HG03342 (cell line): ENCODE data around the gene P4HA1.
A peak's percentile ranks its signal among the peaks of the same experiment; 100 is the strongest.

Source experiments
- ATAC-seq: cut with Tn5 transposase; IDR thresholded peaks from one replicate; pipeline ENCODE4 v1.9.1; 2021; ENCODE audit warnings: mild to moderate bottlenecking, moderate library complexity; ENCODE audit not compliant: unreplicated experiment

The P4HA1 gene

DNA sequence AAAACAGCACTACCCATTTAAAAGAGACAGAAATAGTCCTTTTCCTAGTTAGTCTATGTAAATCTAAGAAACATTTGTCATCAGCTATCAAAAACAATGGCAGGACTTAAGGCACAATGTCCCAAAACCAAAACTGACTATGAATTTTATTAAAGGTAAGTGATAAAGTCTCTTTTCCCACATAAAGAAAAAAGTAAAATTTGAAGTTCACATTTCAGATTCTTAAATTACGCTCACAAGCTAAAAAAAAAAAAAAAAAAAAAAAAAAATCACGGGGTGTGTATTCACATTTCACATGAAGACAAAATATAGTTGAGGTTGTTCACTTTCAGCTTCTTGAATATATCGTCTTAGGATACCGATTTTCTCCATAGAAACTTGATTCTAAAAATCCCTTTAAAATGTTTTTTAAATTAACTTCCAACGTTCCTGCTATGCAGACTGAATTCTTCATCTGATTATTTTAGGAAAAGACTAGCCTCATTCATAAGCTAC is 1.6 kb downstream of the P4HA1 start:
- no peak for ATAC-seq

DNA sequence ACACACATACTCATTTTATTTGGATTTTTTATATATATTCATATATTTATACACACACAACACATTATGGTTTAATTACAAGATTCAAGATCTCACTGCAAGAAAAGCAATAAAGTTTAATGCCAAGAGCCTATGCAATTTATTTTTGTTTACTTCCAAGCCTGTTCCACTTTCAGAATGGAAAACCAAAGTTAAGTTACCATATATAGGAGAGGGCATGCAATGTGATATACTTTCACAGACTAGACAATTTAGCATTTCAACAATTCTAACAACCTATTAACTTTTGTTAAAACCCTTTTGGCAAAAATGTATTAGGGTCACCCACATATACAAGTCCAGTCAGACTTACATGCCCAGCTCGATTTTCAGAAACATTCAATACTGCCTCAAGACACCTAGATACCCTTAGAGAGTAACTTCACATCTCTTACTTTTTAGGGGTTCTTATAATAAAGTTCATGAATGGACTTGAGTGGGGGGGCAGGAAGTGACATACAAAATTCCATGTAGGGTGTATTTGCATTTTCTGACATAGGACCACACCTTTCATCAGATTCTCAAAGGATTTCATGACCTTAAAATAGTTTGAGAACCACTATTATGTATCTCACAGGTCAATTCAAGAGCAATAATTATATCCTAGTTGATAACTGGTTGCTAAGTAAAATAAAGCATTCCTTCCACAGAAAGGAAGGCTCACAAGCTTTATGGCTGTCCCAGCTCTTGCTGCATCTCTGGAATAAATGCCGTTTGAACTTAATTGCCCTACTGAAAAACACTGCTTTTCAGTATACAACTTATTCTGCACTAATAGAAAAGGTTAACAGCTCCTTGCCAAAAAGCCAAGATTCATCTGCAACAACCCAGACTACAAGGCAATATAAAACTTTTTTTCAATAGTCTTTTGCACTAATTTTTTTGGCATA is 2.5 kb downstream of the P4HA1 start:
- ATAC-seq, result no peak

DNA sequence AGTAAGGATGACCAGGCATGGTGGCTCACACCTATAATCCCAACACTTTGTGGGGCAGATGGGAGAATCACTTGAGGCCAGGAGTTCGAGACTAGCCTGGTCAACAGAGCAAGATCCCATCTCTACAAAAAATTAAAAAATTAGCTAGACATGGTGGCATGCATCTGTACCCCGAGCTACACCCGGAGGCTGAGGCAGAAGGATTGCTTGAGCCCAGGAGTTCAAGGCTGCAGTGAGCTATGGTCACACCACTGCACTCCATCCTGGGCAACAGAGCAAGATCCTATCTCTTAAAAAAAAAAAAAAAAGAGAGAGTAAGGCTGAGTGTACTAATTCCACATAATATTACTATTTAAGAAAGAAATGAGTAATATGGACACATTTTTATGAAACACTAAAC is 3.8 kb downstream of the P4HA1 start:
- no peak for ATAC-seq

DNA sequence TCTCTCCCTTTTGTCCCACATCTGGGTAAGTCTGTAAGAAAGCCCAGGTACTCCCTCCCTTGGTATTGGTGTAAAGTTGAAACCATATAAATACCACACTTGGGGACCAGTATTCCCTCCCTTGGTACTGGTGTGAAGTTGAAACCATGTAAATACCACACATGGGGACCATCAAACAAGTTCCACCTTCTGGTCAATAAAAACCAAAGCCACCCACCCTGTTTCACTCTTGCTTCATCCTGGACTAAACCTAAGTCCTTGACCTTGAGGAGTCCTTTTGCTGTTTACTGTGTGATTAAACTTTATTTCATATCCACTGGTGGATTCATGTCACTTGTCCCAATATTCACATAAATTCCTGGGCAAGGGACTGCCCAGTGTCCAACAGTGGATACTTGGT is 8.4 kb downstream of the P4HA1 start:
- no peak for ATAC-seq

GRCh38 chr10:73086816-73087215 is 9.8 kb downstream of the P4HA1 start:
- ATAC-seq, result no peak

DNA sequence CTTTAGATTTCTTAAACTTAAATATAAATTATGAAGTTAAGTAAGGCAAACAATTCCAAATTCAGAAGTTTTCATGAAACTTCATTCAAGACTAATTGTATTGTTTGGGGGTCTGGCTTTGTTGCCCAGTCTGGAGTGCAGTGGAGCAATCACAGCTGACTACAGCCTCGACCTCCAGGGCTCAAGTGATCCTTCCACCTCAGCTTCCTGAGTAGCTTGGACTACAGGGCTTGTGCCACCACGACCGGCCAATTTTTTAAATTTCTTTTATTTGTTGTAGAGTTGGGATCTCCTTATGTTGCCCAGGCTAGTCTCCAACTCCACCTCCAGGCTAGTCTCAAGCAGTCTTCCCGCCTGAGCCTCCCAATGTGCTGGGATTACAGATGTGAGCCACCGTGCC is 12.5 kb downstream of the P4HA1 start:
- no peak for ATAC-seq

DNA sequence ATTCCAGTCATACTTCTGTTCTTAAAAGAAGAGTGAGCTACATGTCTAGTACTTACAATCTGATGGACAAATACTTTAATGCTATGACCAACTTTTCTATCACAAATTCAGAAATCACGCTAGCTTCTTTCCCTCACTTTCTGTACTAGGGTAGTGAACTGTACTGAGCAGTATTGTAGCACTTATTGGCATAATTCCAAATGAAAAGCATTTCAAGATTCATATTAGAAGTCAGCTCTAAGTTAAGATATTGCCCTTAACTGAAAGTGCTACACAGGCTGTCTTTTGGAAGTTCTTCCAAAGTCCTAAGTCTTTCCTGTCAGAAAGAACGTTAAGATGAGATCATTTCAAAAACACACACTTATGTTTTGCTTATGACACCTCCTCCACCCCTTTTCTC is 13.4 kb downstream of the P4HA1 start:
- ATAC-seq, result no peak

DNA sequence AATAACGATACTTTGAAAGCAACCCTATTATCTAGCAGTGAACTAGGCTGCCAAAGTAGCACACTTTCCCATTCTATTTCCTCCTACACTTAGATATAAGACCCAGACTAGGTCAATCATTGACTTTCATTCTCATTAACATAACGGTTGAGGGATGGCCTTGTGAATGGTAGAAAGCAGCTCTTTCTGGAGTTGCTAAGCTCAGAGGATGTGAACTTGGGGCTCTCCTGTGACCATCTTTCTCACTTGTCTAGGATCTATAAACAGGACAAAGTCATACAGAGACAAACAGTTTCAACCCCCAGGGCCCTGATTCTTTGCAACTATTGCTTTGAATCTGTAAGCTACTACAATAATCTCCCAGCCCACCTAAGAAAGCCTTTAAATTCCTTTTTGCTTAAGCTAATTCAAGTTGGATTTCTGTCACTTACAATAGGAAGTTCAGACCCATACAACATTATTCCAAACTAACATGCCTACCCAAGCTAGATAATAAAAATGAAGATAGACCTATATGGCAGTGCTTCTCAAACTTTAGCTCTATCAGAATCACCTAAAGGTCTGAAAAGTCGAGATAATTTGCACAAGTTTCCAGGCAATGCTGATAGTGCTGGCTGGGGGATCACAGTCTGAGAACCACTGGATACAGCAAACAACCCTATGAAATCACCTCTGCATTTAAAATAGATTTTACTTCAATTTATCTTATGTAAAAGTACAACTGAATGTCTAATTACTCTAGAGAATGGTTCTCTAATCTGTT is 16.7 kb downstream of the P4HA1 start:
- ATAC-seq, result peak; percentile 68

GRCh38 chr10:73076360-73077183 is 20.1 kb downstream of the P4HA1 start:
- ATAC-seq, result no peak

DNA sequence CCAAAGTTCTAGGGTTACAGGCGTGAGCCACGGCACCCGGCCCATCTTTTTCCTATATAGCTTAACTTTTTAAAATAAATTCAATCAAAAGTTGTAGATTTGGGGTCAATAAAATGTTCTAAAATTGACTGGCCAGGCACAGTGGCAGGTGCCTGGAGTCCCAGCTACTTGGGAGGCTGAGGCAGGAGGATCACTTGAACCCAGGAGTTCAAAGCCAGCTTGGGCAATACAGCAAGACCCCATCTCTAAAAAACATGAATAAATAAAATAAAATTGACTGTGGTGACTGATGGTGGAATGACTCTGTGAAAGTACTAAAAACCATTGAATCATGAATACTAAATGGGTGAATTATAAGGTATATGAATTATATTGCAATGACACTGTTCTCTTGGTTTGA is 20.8 kb downstream of the P4HA1 start:
- no peak for ATAC-seq

DNA sequence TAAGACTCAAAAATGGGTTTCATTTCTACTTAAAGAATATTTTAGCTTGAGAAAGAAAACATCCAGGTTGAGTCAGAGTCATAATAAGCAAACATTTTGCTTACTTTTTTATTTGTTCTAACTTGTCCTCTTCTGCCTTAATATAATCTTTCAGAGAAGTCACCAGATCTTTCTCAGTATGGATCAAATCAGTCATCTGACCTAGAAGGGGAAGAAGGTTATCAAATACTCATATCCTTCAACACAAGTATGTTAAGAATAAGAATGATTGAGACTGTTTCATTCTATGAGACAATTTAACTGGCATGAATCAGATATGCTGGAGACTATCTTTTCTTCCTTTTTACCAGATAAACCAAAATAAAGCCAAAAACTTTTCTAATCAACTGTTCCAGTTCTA is 23.0 kb downstream of the P4HA1 start:
- no peak for ATAC-seq

GRCh38 chr10:73065441-73065840 is 31.2 kb downstream of the P4HA1 start:
- no peak for ATAC-seq

DNA sequence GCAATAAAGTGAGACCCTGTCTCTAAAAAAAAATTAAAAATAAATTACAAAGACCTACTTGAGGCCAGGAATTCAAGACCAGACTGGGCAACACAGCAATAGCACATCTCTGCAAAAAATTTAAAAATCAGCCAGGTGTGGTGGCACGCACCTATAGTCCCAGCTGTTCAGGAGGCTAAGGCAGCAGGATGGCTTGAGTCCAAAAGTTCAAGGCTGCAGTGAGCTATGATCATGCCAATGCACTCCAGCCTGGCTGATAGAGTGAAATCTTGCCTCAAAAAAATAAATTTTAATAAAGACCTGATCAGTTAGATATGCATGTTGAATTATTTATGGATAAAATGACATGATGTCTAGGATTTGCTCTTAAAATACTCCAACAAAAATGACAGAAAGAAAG is 34.9 kb downstream of the P4HA1 start:
- no peak for ATAC-seq

DNA sequence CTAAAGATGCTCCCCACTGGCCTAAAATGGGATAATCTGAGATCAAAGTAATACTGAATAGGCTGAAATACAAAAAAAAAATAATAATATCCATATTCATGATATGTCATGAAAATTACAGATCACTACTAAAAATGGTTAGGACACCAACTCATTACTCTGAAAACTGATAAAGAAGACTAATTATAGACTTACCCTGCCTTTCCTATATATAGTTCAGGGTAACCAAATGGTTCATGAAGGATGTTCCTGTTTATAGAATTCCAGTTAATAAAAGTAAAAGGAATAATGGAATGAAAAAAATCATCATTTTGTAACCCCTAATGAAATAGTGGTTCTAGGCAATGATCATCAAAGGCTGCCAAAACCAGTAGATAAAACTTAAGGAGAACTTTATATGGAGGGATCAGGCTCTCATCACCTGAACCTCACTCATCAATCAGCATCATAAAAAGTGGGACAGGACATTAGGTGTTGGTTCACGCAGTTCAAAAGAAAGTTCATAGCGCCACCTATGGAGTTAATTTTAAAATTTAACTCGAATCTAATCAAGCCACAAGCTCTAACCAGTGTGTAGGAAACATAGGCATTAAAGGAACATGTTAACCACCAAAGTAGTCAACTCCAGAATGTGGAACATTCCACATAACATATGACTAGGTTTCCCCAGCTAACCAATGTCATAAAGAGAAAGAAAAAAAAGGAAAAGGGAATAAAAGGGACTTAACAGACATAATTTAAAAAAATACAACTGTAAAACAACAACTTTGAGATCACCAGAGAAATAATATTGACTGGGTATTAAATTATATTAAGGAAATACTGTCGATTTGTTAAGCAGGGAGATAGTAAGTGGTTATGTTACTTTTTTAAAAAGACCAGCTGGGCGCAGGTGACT is 35.7 kb downstream of the P4HA1 start:
- no peak for ATAC-seq

DNA sequence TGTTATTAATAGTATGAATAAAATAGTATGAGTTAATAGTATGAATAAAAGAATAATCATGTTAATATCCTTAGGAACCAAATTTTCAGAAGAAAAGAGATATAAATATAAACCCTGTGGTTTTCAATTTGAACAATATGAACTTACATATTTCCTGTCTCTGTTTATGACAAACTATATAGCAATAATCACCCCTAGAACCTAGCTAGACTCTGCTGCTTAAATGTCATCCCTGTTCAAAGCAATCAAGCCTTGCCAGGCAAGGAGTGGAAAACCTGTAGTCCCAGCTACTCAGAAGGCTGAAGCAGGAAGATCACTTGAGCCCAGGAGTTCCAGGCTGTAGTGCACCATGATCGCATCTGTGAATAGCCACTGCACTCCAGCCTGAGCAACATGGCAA is 36.5 kb downstream of the P4HA1 start:
- ATAC-seq, result no peak

DNA sequence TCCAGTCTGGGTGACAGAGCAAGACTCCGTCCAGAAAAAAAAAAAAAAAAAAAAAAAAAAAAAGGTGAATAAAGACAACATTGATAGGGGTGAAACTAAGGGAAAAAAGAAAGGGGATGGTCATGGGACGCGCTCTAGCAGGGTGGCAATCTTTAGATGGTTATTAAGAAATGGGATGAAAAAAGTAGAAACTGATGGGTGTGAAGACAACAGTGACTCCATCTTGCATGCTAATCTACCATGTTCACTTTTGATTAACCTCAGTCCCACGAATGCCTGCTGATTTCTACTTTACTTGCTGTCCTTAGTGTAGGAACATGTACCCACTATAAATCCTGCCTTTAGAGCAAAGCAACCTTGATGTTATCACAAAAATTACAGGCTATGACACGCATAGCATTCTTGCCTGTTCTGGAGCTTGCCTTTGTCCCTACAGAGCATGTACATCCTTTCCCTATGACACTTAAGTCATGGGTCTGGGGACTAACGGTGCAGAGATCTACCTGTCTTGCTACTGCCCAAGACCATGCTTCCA is 38.5 kb downstream of the P4HA1 start:
- no peak for ATAC-seq

GRCh38 chr10:73054286-73054685 is 42.4 kb downstream of the P4HA1 start:
- ATAC-seq, result peak; percentile 78

DNA sequence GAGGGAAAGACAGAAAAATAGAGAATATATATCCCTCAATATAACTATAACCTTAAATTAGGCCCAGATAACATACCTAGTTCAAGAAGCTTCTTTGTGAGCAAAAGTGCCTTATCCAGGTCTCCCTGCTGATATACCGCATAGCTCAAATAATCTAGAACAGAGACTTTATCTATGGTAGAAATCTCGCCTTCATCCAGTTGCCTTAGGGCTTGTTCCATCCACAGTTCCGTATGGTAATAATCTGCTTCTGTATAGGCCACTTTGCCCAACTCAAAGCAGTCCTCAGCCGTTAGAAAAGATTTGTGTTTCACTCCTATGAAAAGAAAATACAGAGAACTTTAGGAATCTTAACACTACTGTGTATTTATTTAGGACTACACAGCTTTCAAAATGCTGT is 43.4 kb downstream of the P4HA1 start:
- no peak for ATAC-seq

DNA sequence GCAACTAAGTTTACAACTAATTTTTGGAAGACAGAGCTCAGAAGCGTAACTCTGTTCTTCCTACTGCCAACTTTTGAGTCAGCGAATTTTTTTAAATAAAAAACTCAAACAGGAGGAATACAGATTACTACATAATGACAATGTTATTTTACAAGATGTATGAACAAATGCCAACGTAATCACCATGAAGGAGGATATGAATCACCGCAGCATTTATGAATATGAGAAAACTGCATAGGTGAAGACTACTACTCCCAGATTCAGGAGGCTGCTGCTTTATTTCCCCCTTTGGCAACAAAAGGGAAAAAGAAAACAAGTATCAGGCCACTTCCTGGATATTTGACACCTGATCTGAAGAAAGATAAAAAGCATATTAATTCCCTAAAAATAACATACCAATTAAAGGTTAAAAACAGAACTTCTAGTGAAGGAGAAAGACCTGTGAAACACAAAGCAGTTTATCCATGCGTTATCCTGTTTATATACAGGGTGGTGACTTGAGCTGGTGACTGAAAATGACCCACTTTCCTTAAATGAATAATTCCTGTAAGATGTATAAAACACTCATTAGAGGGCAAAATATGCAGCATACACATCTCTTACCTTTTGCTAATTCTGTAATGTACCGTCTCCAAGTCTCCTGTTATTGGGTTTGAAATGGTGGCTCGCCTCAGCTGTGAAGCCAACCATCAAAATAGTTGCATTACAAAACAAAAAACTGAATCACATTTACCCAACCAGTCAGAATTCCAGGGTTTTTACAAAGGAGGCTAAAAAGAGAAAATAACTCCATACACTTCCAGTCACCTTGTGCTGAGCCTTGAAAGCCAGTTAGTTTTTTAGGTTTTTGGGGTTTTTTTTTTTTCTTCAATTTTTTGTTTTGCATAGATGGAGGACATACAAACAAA is 52.0 kb downstream of the P4HA1 start:
- ATAC-seq, result no peak
